H1 (cell line): ENCODE data around the gene GOLIM4. TPM values are rescaled to one million over a fixed set of nuclear protein-coding genes. Genes with fewer than 3 reads are reported as not detected.

ENCODE experiments used
- CTCF ChIA-PET: fragments of 300-600 bp; sonication (Branson Sonifier 250); formaldehyde crosslinking; loops from one replicate; lab custom pipeline; 2021; ENCODE audit not compliant: partially characterized antibody; lab: Charles Lee
- POLR2A ChIA-PET: fragments of 300-600 bp; sonication (Branson Sonifier 250); formaldehyde crosslinking; loops from one replicate; lab custom pipeline; 2021; ENCODE audit warnings: inconsistent platforms; ENCODE audit not compliant: partially characterized antibody; lab: Charles Lee
- DNase-seq, 2 experiments: peaks; one replicate each; pipeline versions ENCODE4 v3.0.0 to v3.0.0-alpha.2; 2010 to 2022; ENCODE audit warnings: low spot score in 2 of 2, low read depth in 1 of 2, mixed read lengths in 1 of 2
- FAIRE-seq: peaks from 2 replicates; lab custom pipeline; 2011; peaks lifted over from hg19 to GRCh38; lab: Jason Lieb, UNC
- H2AFZ ChIP-seq: 2 replicates; pipeline ENCODE4 v1.8.1; 2012; ENCODE audit warnings: low read length, inconsistent platforms
- H2AK5ac ChIP-seq: 2 replicates; pipeline ENCODE4 v1.6.1; 2013; ENCODE audit warnings: low read depth, low read length
- H2BK120ac ChIP-seq: replicated peaks from 2 replicates; pipeline ENCODE3; 2013; ENCODE audit warnings: low read depth, low read length, inconsistent platforms
- H2BK12ac ChIP-seq: 2 replicates; pipeline ENCODE4 v1.6.1; 2013; ENCODE audit warnings: low read depth, low read length
- H2BK15ac ChIP-seq: 2 replicates; pipeline ENCODE4 v1.6.1; 2013; ENCODE audit warnings: low read length
- H2BK20ac ChIP-seq: 2 replicates; pipeline ENCODE4 v1.6.1; 2013; ENCODE audit warnings: low read length
- H2BK5ac ChIP-seq: 2 replicates; pipeline ENCODE4 v1.6.1; 2013; ENCODE audit warnings: low read depth, low read length
- H3K14ac ChIP-seq: 2 replicates; pipeline ENCODE4 v1.6.1; 2013; ENCODE audit warnings: inconsistent platforms; ENCODE audit not compliant: insufficient read length
- H3K18ac ChIP-seq: 2 replicates; pipeline ENCODE4 v1.6.1; 2013; ENCODE audit warnings: low read length; ENCODE audit errors: extremely low read depth
- H3K23ac ChIP-seq: 2 replicates; pipeline ENCODE4 v1.6.1; 2013; ENCODE audit warnings: inconsistent platforms; ENCODE audit not compliant: insufficient read length
- H3K23me2 ChIP-seq: 2 replicates; pipeline ENCODE4 v1.6.1; 2013; ENCODE audit warnings: low read depth, low read length
- H3K27ac ChIP-seq: 2 replicates; pipeline ENCODE4 v1.6.1; 2011; ENCODE audit warnings: low read depth, low read length, inconsistent platforms
- H3K27me3 ChIP-seq, 4 experiments: replicated peaks in 1 of 4; 1 replicate in 1 of 4; 2 replicates in 3 of 4; pipeline versions ENCODE4 v1.6.1 to v1.8.1; 2011 to 2013; ENCODE audit warnings: low read length in 3 of 4, mild to moderate bottlenecking in 3 of 4, inconsistent platforms in 2 of 4, mixed read lengths in 2 of 4, moderate library complexity in 1 of 4; ENCODE audit not compliant: control insufficient read depth in 3 of 4, insufficient read depth in 3 of 4; ENCODE audit errors: extremely low read depth in 1 of 4
- H3K36me3 ChIP-seq, 4 experiments: 2 replicates each; pipeline versions ENCODE4 v1.6.1 to v1.8.1; 2011 to 2013; ENCODE audit warnings: mild to moderate bottlenecking in 4 of 4, low read length in 3 of 4, moderate library complexity in 2 of 4, control low read depth in 1 of 4, inconsistent platforms in 1 of 4; ENCODE audit not compliant: insufficient read depth in 4 of 4, control insufficient read depth in 2 of 4
- H3K4ac ChIP-seq: replicated peaks from 2 replicates; pipeline ENCODE3; 2013; ENCODE audit warnings: low read length, low read depth, mixed read lengths, inconsistent platforms; ENCODE audit not compliant: insufficient read length
- H3K4me1 ChIP-seq, 4 experiments: replicated peaks in 1 of 4; 1 replicate in 1 of 4; 2 replicates in 3 of 4; pipeline versions ENCODE4 v1.6.1 to v1.8.1; 2011 to 2013; ENCODE audit warnings: low read length in 3 of 4, inconsistent platforms in 2 of 4, mixed read lengths in 1 of 4; ENCODE audit not compliant: insufficient read depth in 4 of 4, control insufficient read depth in 3 of 4
- H3K4me2 ChIP-seq, 2 experiments: 2 replicates each; pipeline versions ENCODE4 v1.6.1 to v1.8.1; 2011 to 2013; ENCODE audit warnings: low read depth in 2 of 2, low read length in 2 of 2, control low read depth in 1 of 2, inconsistent platforms in 1 of 2, mild to moderate bottlenecking in 1 of 2; ENCODE audit not compliant: insufficient read depth in 1 of 2
- H3K4me3 ChIP-seq, 4 experiments: fragments of 200-600, 300-600 bp in 1 of 4; sonication (generic), shearing (Covaris generic), sonication (Bioruptor Twin) in 1 of 4; 2 replicates each; pipeline versions ENCODE4 v1.5.1 to v1.8.1; 2011 to 2016; ENCODE audit warnings: low read length in 4 of 4, low read depth in 3 of 4, control low read depth in 2 of 4, inconsistent platforms in 2 of 4, mild to moderate bottlenecking in 2 of 4, mixed read lengths in 1 of 4, moderate library complexity in 1 of 4; ENCODE audit not compliant: insufficient read depth in 2 of 4; ENCODE audit errors: extremely low read depth in 1 of 4
- H3K56ac ChIP-seq: replicated peaks from 2 replicates; pipeline ENCODE3; 2013; ENCODE audit warnings: low read depth, mild to moderate bottlenecking, mixed read lengths, low read length, inconsistent platforms; ENCODE audit not compliant: insufficient read length
- H3K79me1 ChIP-seq: 2 replicates; pipeline ENCODE4 v1.6.1; 2013; ENCODE audit warnings: low read depth, low read length, control low read depth
- H3K79me2 ChIP-seq, 2 experiments: 2 replicates each; pipeline versions ENCODE4 v1.6.1 to v1.8.1; 2012 to 2013; ENCODE audit warnings: low read length in 2 of 2, mild to moderate bottlenecking in 2 of 2, inconsistent platforms in 1 of 2; ENCODE audit not compliant: insufficient read depth in 2 of 2, control insufficient read depth in 1 of 2
- H3K9ac ChIP-seq, 4 experiments: replicated peaks in 1 of 4; 1 replicate in 1 of 4; 2 replicates in 3 of 4; pipeline versions ENCODE4 v1.6.1 to v1.8.1; 2011 to 2013; ENCODE audit warnings: low read depth in 3 of 4, low read length in 3 of 4, control low read depth in 2 of 4, mild to moderate bottlenecking in 2 of 4, moderate library complexity in 2 of 4, inconsistent platforms in 1 of 4; ENCODE audit errors: extremely low read depth in 1 of 4
- H3K9me3 ChIP-seq, 2 experiments: 2 replicates each; pipeline versions ENCODE4 v1.6.1 to v1.8.1; 2012 to 2013; ENCODE audit warnings: mild to moderate bottlenecking in 2 of 2, moderate library complexity in 2 of 2, control low read depth in 1 of 2, inconsistent platforms in 1 of 2, low read depth in 1 of 2, low read length in 1 of 2, mixed read lengths in 1 of 2; ENCODE audit not compliant: insufficient read depth in 2 of 2
- H4K20me1 ChIP-seq, 2 experiments: replicated peaks in 1 of 2; 2 replicates each; pipeline versions ENCODE3 to v1.8.1; 2011 to 2013; ENCODE audit warnings: inconsistent platforms in 2 of 2, low read length in 2 of 2, mild to moderate bottlenecking in 1 of 2; ENCODE audit not compliant: insufficient read depth in 2 of 2, control insufficient read depth in 1 of 2
- H4K5ac ChIP-seq: 2 replicates; pipeline ENCODE4 v1.6.1; 2013; ENCODE audit warnings: low read length, low read depth, mixed read lengths, inconsistent platforms; ENCODE audit not compliant: insufficient read length
- H4K8ac ChIP-seq: 2 replicates; pipeline ENCODE4 v1.8.0; 2013; ENCODE audit warnings: mild to moderate bottlenecking, moderate library complexity, low read length, inconsistent platforms; ENCODE audit not compliant: insufficient read depth; ENCODE audit errors: extremely low read depth
- H4K91ac ChIP-seq: replicated peaks from 2 replicates; pipeline ENCODE3; 2013; ENCODE audit warnings: low read length, mixed read lengths, inconsistent platforms; ENCODE audit not compliant: insufficient read length
- MAFK ChIP-seq: IDR thresholded peaks from 2 replicates; pipeline ENCODE4 v1.6.1; 2012; ENCODE audit warnings: low read depth, mild to moderate bottlenecking, improper control_type of control experiment, low read length
- SP4 ChIP-seq: IDR thresholded peaks from 2 replicates; pipeline ENCODE4 v1.6.1; 2012; ENCODE audit warnings: low read length, inconsistent platforms
- WGBS, 2 experiments: shearing (Covaris generic) in 1 of 2; methylation state at CpG; one replicate each; pipeline versions ENCODE4 v1.1.6 to v1.1.7; 2013 to 2015; ENCODE audit warnings: low lambda C conversion rate in 2 of 2, mixed read lengths in 2 of 2, inconsistent platforms in 1 of 2, low coverage in 1 of 2, missing lambda C conversion rate in 1 of 2; ENCODE audit not compliant: insufficient replicate concordance in 2 of 2, insufficient coverage in 1 of 2, insufficient read length in 1 of 2; ENCODE audit errors: extremely low coverage in 1 of 2, missing lambda C conversion rate in 1 of 2; 5-methylcytosine and 5-hydroxymethylcytosine counted together
- polyA plus RNA-seq, 7 experiments: library from polyadenylated mRNA; depleted of rRNA in 3 of 7; stranded (reverse) in 5 of 7; unstranded in 2 of 7; fragments of >200 nt in 5 of 7; fragments of 200-250 nt in 2 of 7; gene quantifications; 1 replicate in 5 of 7; 2 replicates in 1 of 7; 4 replicates in 1 of 7; pipeline versions ENCODE4 v1.2.1 to v1.2.3, GENCODE V29; 2011 to 2013; ENCODE audit warnings: missing spikeins in 2 of 7, mixed read lengths in 2 of 7
- total RNA-seq: library from RNA; stranded (reverse); fragmentation: NEBNext Ultra II Directional; extraction: Animal tissue kit (Norgen Biotek cat#: 25700); gene quantifications from 2 replicates; pipeline ENCODE4 v1.2.1, GENCODE V29; 2021

GOLIM4 gene
- total and polyA plus RNA-seq, 2 of the 8 experiments (the other 6 are each of a cell fraction or from before 2014, with no cell fraction given) = 5.6 to 29.7 TPM

DNA sequence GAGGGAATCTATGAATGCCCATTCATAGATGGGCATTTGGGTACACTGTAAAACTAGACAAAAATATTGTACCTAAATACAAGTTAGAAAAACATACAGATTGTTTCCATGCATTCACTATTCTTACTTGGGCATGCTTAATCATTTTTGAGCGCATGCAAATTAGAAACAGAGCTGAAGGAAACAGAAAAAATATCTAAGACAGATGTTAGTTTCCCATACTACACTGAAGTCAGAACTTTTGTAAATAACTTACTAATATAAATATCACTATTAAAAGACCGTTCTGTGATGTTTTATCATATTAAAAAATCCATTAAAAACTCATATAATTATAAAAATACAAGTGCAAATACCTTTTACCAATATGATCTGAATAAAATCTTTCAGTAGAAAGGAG lies 58.7 kb downstream of the GOLIM4 start:
- 94% methylated on average over 2 of the region's 2 CpGs; no CpG with 5 or more reads in 1 of the 2 experiments for WGBS, 2 experiments
- Histone ChIP-seq H3K56ac (no peak overlapping the region), H2BK5ac (no peak overlapping the region), H4K20me1 (peaks cover 0 to 1% of the 10 kb centered on the region in 2 experiments), H2BK120ac (no peak overlapping the region), H3K14ac (no peak overlapping the region), H3K18ac (no peak overlapping the region), H3K79me2 (no peaks in the 10 kb centered on the region), H2BK12ac (no peak overlapping the region), H3K4ac (no peak overlapping the region), H3K9me3 (peaks cover 0 to 2% of the 10 kb centered on the region in 2 experiments; a peak in 1 of 4 replicates), H4K8ac (no peak overlapping the region), H2BK20ac (no peak overlapping the region), H3K79me1 (no peaks in the 10 kb centered on the region; the same call in 1 of the 2 replicates), H2BK15ac (no peak overlapping the region), H3K36me3 (peaks cover 0 to 14% (median 3%) of the 10 kb centered on the region in 4 experiments; a peak in 4 of 8 replicates), H3K27ac (no peak overlapping the region), H4K91ac (no peak overlapping the region), H4K5ac (no peak overlapping the region), H3K9ac (no peak overlapping the region), H3K23me2 (no peaks in the 10 kb centered on the region), H3K4me3 (no peak overlapping the region), H3K23ac (no peak overlapping the region), H2AK5ac (no peak overlapping the region), H3K4me1 (no peaks in the 10 kb centered on the region), H3K4me2 (no peak overlapping the region), H2AFZ (no peak overlapping the region)
- POLR2A ChIA-PET = no interaction called here
- CTCF ChIA-PET = interaction anchor here (0.6 to 1.9 kb wide), 7 partner anchors 25 to 230 kb away, joined by 3 to 5 read pairs (median 3); no protein-coding TSS in a partner anchor
- FAIRE-seq (no peak), DNase-seq (no peak)
- TF ChIP-seq MAFK (no peak), SP4 (no peak)
- TF ChIP-seq, all 59 proteins: peak for 0
- no peaks in the 10 kb centered on the region for H3K27me3 ChIP-seq
